ENCODE results near the gene FGG.
A peak's percentile ranks its signal among the peaks of the same experiment; 100 is the strongest.
"Not testable (repeated sequence)": the region's sequence is repeated elsewhere in the genome, so short reads cannot be mapped to it uniquely, and the experiment has no call there.

Gene FGG

GRCh38 chr4:154604696-154605200 is 7.7 kb downstream of the FGG start:
- TF ChIP-seq ZFX (IDR thresholded peaks at IDR 0.05; ENCODE audit: borderline replicate concordance): no peak
- no peak for TF ChIP-seq CTCF (IDR thresholded peaks at IDR 0.05)

GRCh38 chr4:154603033-154603943 is 9.2 kb downstream of the FGG start:
- H3K27ac ChIP-seq: no peak overlapping the region
- TF ChIP-seq ZFX (IDR thresholded peaks at IDR 0.05; ENCODE audit: borderline replicate concordance) (no peak), CTCF (IDR thresholded peaks at IDR 0.05) (no peak)

More at GRCh38 chr4:154604696-154605200, 7.7 kb downstream of the FGG start:
- H3K27ac ChIP-seq: no peak overlapping the region

DNA sequence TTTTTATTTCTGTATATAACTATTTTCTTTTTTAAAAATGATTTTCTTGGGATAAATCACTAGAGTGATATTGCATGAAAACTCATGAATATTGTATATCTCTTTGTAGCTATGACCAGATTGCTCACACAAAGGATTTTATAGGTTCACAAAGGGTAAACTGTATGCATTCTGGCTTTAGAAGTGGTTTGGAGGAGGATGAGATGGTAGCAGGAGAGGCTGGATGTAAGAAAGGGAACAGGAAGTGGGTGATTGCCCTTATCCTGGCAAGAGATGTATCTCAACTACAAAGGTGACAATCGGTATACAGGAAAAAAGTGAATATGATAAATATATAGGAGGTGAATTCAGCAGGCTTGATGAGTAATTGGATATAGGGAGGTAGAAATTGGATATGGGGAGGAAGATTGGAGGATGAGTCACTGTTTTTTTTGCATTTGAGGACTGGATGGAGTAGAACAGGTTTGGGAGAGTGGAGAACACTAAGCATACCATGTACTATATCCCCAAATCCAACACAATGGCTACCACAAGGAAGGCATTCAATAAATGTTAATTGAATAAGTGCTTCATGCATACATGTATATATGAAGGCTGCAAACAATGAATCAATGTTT is 9.9 kb downstream of the FGG start:
- TF ChIP-seq CTCF (IDR thresholded peaks at IDR 0.05): no peak
- no peak for TF ChIP-seq ZFX (IDR thresholded peaks at IDR 0.05; ENCODE audit: borderline replicate concordance)
- no peak overlapping the region for H3K27ac ChIP-seq

DNA sequence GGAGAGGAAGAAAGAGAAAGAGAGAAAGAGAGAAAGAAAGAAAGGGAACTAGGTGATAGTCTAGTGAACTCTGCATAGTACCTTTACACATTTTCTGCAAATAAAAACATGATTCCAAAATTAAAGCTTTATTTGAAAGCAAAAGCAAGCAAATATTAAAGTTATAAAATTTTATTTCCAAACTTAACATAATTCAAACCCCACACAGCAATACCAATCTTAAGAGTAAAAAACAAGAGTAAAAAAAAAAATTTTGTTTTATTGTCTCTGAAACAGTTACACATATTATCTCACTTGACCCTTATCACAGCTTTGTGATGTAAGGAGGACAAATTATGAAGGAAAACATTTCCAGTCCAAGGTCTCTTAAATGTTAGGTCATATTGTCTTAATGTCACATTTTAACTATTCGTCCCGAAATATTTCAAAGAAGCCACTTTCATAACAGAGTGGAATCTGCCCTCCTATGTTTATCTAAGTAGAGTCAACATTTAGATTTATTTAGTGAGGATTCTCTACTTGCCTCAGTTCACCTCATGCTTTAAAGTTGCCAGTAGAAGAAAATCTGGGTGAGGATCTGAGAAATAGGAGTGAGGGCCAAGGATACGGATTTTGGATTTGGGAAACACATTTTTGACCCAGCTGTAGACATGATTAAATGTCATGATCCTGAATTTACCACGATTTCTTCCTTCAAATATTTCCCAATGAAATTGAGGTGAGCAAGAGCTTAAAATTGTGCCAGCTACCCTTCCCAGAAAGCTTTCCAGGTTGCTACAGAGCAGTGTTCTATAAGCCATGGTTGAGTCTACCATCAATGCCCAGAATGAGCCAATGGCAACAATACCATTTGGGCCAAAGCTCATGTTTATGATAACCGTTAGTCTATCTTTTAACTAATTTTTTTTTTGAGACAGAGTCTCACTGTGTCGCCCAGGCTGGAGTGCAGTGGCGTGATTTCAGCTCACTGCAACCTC is 14.4 kb downstream of the FGG start:
- H3K27ac ChIP-seq: no peak overlapping the region
- no peak for TF ChIP-seq CTCF (IDR thresholded peaks at IDR 0.05)
- no peak for TF ChIP-seq ZFX (IDR thresholded peaks at IDR 0.05; ENCODE audit: borderline replicate concordance)

DNA sequence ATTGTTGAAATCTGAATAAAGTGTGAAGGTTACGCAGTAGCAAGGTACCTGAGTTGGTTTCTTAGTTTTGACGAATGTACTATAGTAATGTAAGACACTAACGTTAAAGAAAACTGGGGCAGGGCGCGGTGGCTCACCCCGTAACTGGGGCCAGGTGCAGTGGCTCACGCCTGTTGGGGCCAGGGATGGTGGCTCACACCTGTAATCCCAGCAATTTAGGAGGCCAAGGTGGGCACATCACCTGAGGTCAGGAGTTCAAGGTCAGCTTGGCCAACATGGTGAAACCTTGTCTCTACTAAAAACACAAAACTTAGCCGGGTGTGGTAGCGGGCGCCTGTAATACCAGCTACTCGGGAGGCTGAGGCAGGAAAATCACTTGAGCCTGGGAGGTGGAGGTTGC is 15.2 kb downstream of the FGG start:
- H3K27ac ChIP-seq: not testable (repeated sequence)

- H3K27ac ChIP-seq: no peak overlapping the region
- no peak for TF ChIP-seq CTCF (IDR thresholded peaks at IDR 0.05)
- TF ChIP-seq ZFX (IDR thresholded peaks at IDR 0.05; ENCODE audit: borderline replicate concordance): no peak
Observed at GRCh38 chr4:154595807-154596206, 16.6 kb downstream of the FGG start.

DNA sequence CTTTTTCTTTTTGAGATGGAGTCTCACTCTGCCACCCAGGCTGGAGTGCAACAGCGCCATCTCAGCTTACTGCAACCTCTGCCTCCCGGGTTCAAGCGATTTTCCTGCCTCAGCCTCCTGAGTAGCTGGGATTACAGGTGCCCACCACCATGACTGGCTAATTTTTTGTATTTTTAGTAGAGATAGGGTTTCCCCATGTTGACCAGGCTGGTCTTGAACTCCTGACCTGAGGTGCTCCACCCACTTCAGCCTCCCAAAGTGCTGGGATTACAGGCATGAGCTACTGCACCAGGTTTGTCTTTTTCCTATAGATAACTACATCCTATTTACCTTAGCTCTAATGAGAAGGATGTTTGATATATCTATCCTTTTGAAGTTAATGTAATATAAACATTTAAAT is 18.1 kb downstream of the FGG start:
- not testable (repeated sequence) for H3K27ac ChIP-seq
- peak; percentile 23; the same call in 1 of the 2 replicates for TF ChIP-seq CTCF (IDR thresholded peaks at IDR 0.05)

Measured in 22Rv1 (cell line).